Gastroesophageal sphincter (tissue), 4 donors: Measurements from ENCODE around the gene PFKFB2. TPM values are rescaled to one million over a fixed set of nuclear protein-coding genes. Genes with fewer than 3 reads are reported as not detected.

ENCODE experiments used
- ATAC-seq: fragments of 150-250 bp; one replicate; pipeline ENCODE4 v1.9.1; 2016; ENCODE audit warnings: mild to moderate bottlenecking, moderate library complexity
- H3K27ac ChIP-seq, 4 donors: fragments of 200-600 bp; sonication (generic) in 3 of 4; 1 replicate in 3 of 4; 2 replicates in 1 of 4; pipeline ENCODE4 v1.5.1; 2016 to 2019
- H3K27me3 ChIP-seq: fragments of 200-600 bp; sonication (generic); one replicate; pipeline ENCODE4 v1.5.1; 2019
- H3K36me3 ChIP-seq, 2 donors: fragments of 200-600 bp; sonication (generic); one replicate each; pipeline ENCODE4 v1.5.1; 2019; ENCODE audit warnings: control low read depth in 1 of 2
- H3K4me1 ChIP-seq, 3 donors: fragments of 200-600 bp; sonication (generic); 1 replicate in 2 of 3; 2 replicates in 1 of 3; pipeline ENCODE4 v1.5.1; 2016 to 2019; ENCODE audit warnings: control low read depth in 2 of 3
- H3K4me3 ChIP-seq, 2 donors: fragments of 200-600 bp; sonication (generic); one replicate each; pipeline ENCODE4 v1.5.1; 2019; ENCODE audit warnings: mild to moderate bottlenecking in 1 of 2, moderate library complexity in 1 of 2
- H3K9me3 ChIP-seq, 3 donors: fragments of 200-600 bp; sonication (generic); one replicate each; pipeline ENCODE4 v1.5.1; 2017 to 2019; ENCODE audit warnings: control low read depth in 2 of 3
- CTCF ChIP-seq, 4 experiments: fragments of 200-600 bp in 2 of 4; fragments of 450-650 bp in 2 of 4; sonication (generic) in 1 of 4; IDR thresholded peaks; one replicate each; pipeline ENCODE4 v1.5.1; 2017 to 2019; ENCODE audit warnings: antibody characterized with exemption in 4 of 4, mild to moderate bottlenecking in 2 of 4, moderate library complexity in 2 of 4
- EP300 ChIP-seq: sonication (generic); formaldehyde crosslinking; IDR thresholded peaks from one replicate; pipeline ENCODE4 v1.6.1; 2017; ENCODE audit warnings: antibody characterized with exemption, mild to moderate bottlenecking
- POLR2A ChIP-seq, 2 donors: fragments of 450-650 bp; IDR thresholded peaks; one replicate each; pipeline ENCODE4 v1.6.1; 2017; ENCODE audit warnings: antibody characterized with exemption in 2 of 2, mild to moderate bottlenecking in 2 of 2, moderate library complexity in 1 of 2
- POLR2AphosphoS5 ChIP-seq: sonication (generic); formaldehyde crosslinking; IDR thresholded peaks from one replicate; pipeline ENCODE4 v1.6.1; 2017; ENCODE audit warnings: antibody characterized with exemption
- WGBS, 2 donors: methylation state at CpG; one replicate each; pipeline ENCODE4 v1.1.5; 2018; ENCODE audit warnings: low coverage in 1 of 2; 5-methylcytosine and 5-hydroxymethylcytosine counted together
- total RNA-seq, 4 donors: library from RNA; depleted of rRNA; stranded (reverse); fragments of >200 nt; gene quantifications; one replicate each; pipeline ENCODE4 v1.1.0, GENCODE V29; 2016

Gene PFKFB2
- total RNA-seq, 4 donors from 2014 or later, result 3.4 to 6.7 (median 5.3) TPM

GRCh38 chr1:207032528-207033017, 20.5 kb upstream of the PFKFB2 start, which contains the start of gene C1orf116:
TSS of gene C1orf116 (minus strand) at chr1:207032756. CDS start at chr1:207027598, 5,158 bp downstream.
- no peaks in the 10 kb centered on the region for H3K4me1 ChIP-seq
- no peak within 1 kb of the TSS for H3K4me3 ChIP-seq
- H3K27ac ChIP-seq, result no peak within 1 kb of the TSS
- TF ChIP-seq EP300 (no peak), CTCF (IDR thresholded peaks at IDR 0.05) (no peak), POLR2A (IDR thresholded peaks at IDR 0.05) (no peak), POLR2AphosphoS5 (no peak)
- ATAC-seq, result no peak
- peaks cover 23% of the 10 kb centered on the region for H3K27me3 ChIP-seq
- WGBS, 2 donors, result no CpG with 5 or more reads among the region's 1 CpG
- no peaks in the 10 kb centered on the region for H3K9me3 ChIP-seq
- no peaks in the 10 kb centered on the region for H3K36me3 ChIP-seq

- Histone ChIP-seq H3K4me1 (no peaks in the 10 kb centered on the region), H3K27ac (no peak overlapping the region), H3K4me3 (no peak overlapping the region), H3K9me3 (no peaks in the 10 kb centered on the region), H3K36me3 (no peaks in the 10 kb centered on the region), H3K27me3 (peaks cover 23% of the 10 kb centered on the region)
- WGBS, 2 donors, result 70 to 93% methylated on average over 1 to 2 of the region's 2 CpGs
- ATAC-seq, result no peak
- TF ChIP-seq POLR2AphosphoS5 (no peak), EP300 (no peak), CTCF (IDR thresholded peaks at IDR 0.05) (no peak), POLR2A (IDR thresholded peaks at IDR 0.05) (no peak)
These were observed 19.8 kb upstream of the PFKFB2 start for GRCh38 chr1:207033302-207033701.

GRCh38 chr1:207034208-207034607, 18.9 kb upstream of the PFKFB2 start:
- Histone ChIP-seq H3K27me3 (peaks cover 23% of the 10 kb centered on the region), H3K4me3 (no peak overlapping the region), H3K27ac (no peak overlapping the region), H3K36me3 (no peaks in the 10 kb centered on the region), H3K9me3 (no peaks in the 10 kb centered on the region), H3K4me1 (no peaks in the 10 kb centered on the region)
- ATAC-seq, result no peak
- TF ChIP-seq POLR2AphosphoS5, result no peak
- no peak for TF ChIP-seq POLR2A (IDR thresholded peaks at IDR 0.05)
- TF ChIP-seq CTCF (IDR thresholded peaks at IDR 0.05), result no peak
- TF ChIP-seq EP300, result no peak
- 82% methylated on average over 1 of the region's 1 CpG for WGBS, 2 donors

- ATAC-seq, result no peak
- no peak for TF ChIP-seq CTCF (IDR thresholded peaks at IDR 0.05)
- TF ChIP-seq POLR2AphosphoS5, result no peak
- TF ChIP-seq POLR2A (IDR thresholded peaks at IDR 0.05), result no peak
- no peak for TF ChIP-seq EP300
- Histone ChIP-seq H3K9me3 (no peaks in the 10 kb centered on the region), H3K27ac (no peak overlapping the region), H3K36me3 (no peaks in the 10 kb centered on the region), H3K4me3 (no peak overlapping the region), H3K27me3 (peaks cover 23% of the 10 kb centered on the region), H3K4me1 (no peaks in the 10 kb centered on the region)
These were observed 18.1 kb upstream of the PFKFB2 start for GRCh38 chr1:207034998-207035397.

- no peak overlapping the region for H3K27ac ChIP-seq
- peaks cover 15% of the 10 kb centered on the region for H3K27me3 ChIP-seq
- H3K36me3 ChIP-seq, result no peaks in the 10 kb centered on the region
- no peaks in the 10 kb centered on the region for H3K9me3 ChIP-seq
- TF ChIP-seq POLR2AphosphoS5 (no peak), POLR2A (IDR thresholded peaks at IDR 0.05) (no peak), EP300 (no peak), CTCF (IDR thresholded peaks at IDR 0.05) (no peak)
- no peak for ATAC-seq
- no peak overlapping the region for H3K4me3 ChIP-seq
- WGBS, 2 donors, result 70 to 97% methylated on average over 3 to 4 of the region's 4 CpGs
- H3K4me1 ChIP-seq, result no peaks in the 10 kb centered on the region
These were observed 17.1 kb upstream of the PFKFB2 start for GRCh38 chr1:207035877-207036551.
